HG03442 (cell line): Measurements from ENCODE around the gene ZNF593OS.

ENCODE experiments used
- ATAC-seq: cut with Tn5 transposase; IDR thresholded peaks from one replicate; pipeline ENCODE4 v1.9.1; 2021; ENCODE audit warnings: mild to moderate bottlenecking, moderate library complexity; ENCODE audit not compliant: unreplicated experiment

The ZNF593OS gene

DNA sequence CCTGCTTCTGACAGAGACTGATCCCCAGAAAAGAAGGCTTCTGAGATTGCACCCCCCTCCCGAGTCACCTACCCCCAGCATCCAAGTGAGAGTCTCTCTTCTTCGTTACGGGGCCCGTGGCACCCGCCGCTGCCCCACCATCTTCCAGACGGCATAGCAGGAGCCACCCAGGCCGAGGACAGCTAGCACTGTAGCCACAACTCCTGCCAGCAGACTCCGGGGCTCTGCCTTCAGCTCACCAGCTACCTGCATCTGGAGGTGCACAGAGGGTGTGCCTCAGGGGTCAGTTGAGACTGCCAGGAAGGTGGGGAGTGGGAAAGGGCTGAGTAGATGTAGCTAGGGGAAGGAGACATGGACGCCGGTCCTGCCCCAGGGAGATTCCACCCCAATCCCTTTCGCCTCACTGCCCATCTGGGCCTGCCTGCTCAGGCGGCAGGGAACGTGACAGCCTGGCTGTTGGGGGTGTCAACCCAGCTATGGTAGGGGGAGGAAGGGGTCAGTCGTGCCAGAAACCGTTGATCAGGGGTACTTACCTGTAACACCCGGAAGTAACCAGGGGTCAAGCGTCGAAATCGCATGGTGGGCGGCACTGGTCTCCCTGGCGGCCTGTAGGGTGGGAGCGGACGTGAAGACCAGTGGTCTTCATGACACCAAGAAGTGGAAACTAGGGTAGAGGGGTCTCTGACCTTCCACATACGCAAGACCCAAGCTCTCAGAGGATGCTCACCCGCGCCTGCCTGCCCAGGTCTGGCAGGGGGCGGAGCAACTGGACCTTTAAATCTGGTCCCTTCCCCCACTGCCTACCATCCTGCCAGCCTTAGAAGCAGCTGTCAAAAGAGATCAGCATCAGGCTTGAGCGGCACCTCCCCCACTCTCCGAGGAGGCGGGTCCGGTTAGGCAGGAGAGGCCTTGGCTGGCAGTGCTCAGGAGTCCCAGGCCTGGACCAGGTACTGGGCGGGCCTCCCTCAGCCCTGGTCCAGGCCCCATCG, at the start of gene ZNF593OS:
TSS of gene ZNF593OS (minus strand) at position 749 of the 989 bp plus-strand sequence. CDS start at position 578, 171 bp downstream.
- ATAC-seq, result no peak

DNA sequence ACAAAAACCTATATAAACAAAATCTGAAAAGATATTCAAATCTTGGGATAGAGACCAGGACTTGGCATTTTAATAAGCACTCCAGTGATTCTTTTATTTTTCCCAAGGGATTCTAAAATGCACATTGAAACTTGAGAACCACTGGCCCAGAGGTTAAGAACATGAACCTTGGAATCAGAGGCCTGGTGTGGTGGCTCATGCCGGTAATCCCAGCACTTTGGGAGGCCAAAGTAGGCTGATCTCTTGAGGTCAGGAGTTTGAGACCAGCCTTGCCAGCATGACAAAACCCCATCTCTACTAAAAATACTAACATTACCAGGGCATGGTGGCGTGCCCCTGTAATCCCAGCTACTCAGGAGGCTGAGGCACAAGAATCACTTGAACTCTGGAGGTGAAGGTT, 49.5 kb upstream of the ZNF593OS start:
- no peak for ATAC-seq

DNA sequence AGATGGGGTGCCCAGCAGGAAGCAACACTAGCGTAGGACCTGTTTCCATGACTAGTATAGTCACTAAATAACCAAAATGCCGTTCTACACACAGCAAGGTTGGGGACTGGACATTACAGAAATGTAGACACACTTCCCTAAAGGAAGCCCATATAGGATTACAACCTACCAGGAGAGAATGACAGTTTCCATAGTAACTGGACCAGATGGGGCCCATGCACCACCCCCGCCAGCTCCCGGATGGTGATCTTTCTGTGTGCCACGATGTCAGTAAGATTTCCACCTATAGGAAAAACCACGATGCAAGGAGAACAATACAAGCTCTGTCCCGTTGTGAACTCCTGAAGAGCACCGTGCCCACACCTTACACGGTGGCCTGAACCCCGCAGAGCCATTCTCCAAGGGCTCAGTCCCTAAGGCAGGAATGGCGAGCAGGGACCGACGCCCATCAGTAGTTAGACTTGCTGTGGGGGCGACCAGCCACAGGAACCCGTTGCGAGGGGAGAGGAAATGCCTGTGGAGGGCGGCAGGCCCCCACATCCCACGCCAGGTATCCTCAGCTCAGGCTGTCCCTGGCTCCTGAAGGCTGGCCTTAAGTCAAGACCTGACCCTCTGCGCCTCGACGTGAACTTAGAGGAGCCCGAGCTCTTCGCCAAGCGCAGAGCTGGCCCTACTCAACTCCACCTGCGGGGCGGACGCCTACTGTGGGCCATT, 48.7 kb upstream of the ZNF593OS start:
- ATAC-seq, result no peak

DNA sequence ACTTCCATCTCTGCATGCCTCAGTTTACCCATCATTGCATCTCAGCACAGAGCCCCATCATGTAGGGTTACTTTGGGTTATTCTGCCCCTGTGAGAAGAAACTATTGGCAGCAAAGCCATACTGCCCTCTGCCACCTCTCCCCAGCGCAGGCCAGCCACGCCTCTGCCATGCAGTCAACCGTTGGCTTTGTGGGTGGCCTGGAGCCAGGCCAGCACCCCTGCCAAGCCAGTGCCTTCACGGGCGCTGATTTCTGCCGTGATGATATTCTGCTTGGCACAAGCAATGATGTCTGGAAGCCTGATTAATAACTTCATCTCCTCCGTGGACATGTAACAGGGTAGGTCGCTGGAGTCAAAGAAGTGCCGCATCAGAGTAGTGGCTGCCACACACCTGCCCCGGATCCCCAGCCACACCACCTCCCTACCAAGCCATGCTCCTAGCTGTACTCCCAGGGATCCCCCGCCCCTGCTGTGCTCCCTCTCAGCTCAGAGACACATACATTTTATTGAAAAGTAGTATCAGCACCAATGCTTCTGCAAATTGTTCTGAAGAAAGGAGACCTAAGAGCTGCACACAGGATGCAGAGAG, 47.4 kb upstream of the ZNF593OS start:
- ATAC-seq, result no peak

DNA sequence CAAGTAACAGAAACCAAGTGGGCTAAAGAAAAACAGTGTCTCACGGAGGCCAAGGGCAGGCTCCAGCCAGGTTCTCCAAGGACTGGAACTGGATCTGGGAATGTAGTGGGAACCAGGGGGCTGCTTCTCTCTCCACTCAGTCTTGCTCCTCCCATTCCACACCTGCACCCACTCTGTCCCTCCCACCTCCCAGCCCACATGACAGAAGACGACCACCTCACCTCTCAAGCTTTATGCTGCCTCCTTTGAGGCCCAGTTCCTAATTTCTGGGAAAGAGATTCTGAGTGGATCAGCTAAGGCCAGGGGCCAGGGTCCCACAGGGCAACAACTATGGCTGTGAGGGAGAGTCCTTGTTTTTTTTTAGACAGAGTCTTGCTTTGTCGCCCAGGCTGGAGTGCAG, 43.6 kb upstream of the ZNF593OS start:
- ATAC-seq, result no peak

DNA sequence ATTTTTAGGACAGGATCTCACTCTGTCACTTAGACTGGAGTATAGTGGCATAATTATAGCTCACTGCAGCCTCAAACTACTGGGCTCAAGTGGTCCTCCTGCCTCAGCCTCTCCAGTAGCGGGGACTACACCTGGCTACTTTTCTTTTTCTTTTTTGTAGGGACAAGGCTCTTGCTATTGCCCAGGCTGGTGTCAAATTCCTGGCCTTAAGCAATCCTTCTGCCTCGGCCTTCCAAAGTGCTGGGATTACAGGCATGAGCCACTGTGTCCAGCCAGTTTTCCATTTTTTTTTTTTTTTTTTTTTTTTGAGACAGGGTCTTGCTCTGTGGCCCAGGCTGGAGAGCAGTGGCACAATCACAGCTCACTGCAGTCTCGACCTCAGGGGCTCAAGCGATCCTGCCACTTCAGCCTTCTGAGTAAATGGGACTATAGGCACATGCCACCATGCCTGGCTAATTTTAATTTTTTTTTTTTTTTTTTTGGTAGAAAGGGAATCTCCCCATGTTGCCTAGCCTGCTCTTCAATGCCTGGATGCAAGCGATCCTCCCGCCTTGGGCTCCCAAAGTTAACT, 41.8 kb upstream of the ZNF593OS start:
- no peak for ATAC-seq

DNA sequence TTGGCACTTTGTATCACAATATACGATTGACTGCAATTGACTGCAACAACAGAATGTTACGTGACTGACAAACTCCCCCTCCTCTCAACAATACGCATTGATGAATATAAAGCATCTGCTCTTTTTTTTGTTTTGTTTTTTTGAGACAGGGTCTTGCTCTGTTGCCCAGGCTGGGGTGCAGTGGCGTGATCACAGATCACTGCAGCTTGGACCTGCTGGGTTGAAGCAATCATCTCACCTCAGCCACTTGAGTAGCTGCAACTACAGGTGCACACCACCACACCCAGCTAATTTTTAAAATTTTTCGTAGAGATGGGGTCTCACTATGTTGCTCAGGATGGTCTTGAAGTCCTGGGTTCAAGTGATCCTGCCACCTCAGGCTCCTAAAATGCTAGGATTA, 41.1 kb upstream of the ZNF593OS start:
- ATAC-seq, result no peak

DNA sequence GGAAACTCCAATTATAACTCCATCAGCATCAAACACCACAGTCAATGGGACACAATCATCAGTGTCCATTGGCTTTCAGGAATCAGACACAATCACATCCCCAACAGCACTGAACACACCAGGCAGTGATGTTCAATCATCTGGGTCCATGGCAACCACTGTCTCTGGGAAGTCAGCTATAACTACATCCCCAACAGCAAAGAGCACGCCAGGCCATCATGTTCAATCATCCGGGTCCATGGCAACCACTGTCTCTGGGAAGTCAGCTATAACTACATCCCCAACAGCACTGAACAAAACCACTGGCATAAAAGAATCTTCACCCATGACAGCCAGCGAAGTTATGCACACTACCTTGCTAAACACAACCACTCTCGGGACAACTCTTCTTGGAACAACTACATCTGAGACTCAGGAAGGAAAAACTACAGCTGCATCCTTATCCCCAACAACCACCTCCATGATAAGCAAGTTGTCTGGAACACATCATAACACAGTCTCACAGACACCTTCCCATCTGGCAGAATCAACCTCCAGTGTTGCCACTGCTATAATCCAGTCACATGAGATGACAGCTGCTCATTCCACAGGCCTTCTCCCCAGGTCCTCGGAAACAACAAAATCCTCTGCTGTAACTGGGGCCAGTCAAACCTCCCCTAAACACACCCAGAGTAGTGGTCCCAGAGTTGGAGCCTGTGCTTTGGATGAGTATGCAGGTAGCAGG, 38.7 kb upstream of the ZNF593OS start:
- no peak for ATAC-seq

DNA sequence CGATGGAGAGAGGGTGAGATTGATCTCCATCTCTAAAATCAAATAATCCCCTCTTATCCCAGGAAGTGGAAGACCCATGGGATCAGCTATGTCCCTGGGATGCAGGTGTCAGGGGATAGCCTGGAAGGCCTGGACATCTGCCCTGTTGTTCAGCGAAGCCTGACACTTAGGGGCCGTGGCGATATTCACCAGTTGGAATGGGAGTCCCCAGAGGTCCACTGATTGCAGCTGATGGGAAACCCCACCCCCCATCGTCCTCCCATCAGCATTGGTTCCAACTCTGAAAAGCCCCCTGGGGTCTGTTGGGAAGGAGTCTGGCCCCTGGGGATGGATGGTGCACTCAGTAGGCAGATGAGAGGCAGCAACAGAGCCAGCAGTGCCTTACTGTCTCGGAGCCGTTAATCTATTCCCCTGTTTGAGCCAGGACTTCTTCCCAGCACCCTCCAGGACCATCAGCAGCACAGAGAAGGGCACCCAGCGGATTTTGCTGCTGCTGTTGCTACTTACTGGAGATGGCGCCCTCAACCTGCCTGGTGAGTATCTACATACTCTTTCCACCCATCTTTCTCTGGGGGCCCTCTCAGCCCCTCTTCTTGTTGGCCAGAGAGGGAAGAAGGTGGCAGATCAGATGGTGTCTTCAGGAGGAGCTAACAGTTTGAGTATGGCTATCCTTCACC, 32.1 kb upstream of the ZNF593OS start:
- ATAC-seq, result no peak

DNA sequence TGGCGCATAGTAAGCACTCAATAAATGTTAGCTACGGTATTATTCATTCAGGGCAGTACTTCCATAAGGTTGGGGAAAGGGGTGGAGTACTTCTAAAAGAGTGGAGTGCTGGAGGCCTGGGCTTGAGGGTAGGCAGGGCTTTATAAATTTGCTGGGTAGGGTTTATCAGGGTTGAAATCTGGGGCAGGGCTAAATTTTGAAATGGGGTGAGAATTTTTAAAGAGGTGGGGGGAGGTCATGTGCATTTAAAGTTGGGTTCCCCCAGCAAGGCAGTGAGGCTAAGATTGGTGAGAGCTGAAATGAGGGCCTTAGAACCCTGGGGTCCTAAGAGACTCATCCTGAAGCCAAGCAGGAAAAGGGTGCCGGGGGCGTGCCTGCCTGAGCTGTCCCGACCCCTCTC, 28.8 kb upstream of the ZNF593OS start:
- ATAC-seq, result no peak

DNA sequence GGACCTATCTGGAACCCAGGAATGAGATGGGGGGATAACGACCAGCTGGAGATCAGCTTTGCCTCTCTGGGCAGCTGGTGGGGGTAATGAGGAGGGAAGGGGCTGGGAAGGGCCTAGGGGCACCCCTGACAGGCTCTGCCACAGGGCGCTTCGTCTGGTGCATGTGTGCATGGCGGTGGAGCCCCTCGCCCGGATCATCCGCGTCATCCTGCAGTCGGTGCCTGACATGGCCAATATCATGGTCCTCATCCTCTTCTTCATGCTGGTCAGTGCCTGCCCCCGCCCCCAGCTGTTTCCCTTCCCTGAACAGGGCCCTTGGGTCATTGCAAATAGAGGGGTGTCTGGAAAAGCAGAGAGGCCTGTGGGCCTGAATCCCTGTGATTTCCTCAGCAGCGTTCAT, 26.2 kb upstream of the ZNF593OS start:
- no peak for ATAC-seq

DNA sequence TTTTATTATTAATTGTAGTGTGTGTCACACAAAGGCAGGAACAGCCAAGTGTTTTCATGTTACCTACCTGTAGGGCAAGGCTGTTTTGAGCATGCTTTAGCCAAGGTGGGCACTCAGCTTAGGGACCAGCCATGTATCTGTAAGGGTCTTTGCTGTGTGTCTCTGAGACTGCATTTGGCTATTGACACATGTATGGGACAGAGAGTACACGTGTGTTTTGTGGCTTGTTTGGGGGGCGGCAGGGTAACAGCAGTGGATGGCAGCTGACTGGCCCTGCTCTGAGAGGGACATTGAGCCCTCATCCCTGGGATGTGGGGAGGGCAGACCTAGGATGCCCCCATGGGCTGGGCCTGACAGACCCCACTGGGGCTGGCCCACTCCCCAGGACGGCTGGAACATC, 25.7 kb upstream of the ZNF593OS start:
- no peak for ATAC-seq

DNA sequence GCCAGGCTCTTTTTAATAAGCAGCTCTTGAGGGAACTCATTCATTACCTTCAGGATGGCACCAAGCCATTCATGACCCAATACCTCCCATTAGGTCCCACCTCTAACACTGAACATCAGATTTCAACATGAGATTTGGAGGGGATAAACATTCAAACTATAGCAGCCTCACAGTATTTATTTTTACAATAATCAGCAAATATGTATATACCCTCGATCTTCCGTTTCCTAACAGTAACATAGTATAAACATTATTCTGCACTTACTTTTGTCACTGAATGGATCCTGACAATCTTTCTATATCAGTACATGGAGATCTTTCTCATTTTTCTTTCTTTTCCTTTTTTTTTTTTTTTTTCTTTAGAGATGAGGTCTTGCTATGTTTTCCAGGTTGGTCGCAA, 24.2 kb upstream of the ZNF593OS start:
- no peak for ATAC-seq

DNA sequence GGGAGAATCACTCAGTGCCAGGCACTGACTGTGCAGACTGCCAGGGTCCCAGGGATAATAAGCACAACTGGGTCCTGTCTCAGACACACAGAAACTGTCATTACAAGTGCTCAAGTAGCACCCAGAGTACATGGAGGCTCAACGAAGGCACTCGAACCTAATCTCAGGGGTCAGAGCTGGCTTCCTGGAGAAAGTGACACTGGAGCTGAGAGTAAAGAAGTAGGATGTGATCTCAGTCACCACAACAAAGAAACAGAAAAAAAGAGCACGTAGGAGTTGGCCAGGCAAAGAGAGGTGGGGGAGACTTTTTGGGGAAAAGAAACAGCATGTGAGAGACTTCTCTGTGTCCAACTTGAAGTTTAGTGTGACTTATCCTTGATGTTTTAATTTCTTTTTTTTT, 20.1 kb upstream of the ZNF593OS start:
- no peak for ATAC-seq

DNA sequence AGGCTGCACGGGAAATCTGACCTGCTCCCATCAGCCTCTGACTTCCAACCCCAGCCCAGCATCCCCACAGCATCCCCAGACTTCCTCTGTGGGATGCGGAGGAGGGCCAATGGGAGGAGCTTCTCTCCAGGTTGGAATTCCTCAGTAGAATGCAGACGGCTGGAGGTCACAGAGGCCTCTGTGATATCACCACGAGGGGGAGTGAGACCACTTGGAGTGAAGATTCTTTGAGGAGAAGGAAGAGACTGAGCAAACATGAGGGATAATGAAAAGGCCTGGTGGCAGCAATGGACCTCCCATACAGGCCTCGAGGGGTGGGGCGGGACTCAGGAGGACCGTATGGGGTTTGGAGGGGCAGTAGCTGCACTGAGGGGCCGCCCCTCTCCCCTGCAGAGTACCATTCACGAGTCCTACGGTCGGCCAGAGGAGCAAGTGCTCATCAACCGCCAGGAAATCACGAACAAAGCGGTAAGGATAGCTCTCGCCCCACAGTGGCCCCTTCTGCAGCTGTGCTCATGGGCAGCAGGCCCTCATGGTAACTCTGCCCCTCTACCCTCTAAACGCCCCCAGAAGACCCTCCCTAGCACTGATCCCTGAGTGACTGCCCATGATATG, 18.8 kb upstream of the ZNF593OS start, which contains the start of gene CATSPER4:
TSS of gene CATSPER4 (plus strand) at position 230 of the 615 bp plus-strand sequence. CDS start at position 256, 26 bp downstream.
- ATAC-seq, result no peak

DNA sequence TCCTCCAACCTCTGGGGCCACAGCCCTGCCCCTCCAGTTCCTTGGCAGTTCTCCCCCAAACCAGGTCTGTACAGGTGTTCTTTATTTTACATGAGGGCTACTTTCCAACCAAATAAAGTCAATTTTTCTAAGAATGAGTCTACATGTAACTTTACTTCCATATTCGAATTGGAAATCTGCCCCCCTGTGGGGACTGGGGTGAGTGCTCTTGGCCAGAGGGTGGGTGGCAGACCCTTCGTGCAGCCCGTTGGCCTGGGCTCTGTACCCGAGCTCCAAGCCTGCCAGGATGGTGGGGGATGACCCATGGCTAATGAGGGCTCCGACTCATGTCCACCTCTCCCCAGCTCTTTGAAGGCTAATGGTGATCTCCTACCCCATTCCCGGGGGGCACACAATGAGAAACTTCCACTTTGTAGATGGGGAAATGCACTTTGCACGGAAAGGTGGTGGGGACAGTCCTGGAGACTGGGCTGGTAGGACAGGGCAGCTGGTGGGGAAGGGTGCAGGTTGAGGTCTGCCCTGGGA, 18.2 kb upstream of the ZNF593OS start:
- no peak for ATAC-seq

DNA sequence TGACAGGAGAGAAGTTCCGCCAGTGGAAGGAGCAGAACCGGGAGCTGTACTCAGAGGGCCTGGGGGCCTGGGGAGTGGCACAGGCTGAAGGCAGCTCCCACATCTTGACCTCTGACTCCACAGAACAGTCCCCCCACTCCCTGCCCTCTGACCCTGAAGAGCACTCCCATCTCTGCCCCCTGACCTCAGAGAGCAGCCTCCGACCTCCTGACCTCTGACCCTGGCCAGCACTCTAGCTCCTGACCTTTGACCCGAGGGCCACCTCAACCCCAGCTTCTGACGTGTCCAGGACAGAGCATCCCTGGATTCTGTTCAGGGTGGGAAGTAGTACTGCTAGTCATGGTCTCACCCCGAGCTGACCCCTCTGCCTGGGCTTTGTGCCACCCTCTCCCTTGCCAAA, 17.7 kb upstream of the ZNF593OS start:
- ATAC-seq, result no peak

DNA sequence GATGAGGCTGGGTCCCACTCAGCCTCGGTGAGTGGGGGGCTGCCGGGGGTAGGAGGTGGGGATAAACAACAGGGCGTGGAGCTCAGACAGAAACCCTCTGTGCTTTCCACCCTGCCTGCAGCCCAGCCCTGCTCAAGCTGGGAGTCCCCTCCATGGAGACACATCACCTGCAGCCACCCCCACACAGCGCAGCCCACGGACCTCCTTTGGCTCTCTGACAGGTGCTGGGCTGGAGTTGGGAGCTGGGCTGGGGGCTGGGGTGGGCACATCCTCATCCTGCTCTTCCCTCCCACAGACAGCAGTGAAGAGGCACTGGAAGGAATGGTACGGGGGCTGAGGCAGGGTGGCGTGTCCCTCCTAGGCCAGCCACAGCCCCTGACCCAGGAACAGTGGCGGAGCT, 16.8 kb upstream of the ZNF593OS start:
- no peak for ATAC-seq

DNA sequence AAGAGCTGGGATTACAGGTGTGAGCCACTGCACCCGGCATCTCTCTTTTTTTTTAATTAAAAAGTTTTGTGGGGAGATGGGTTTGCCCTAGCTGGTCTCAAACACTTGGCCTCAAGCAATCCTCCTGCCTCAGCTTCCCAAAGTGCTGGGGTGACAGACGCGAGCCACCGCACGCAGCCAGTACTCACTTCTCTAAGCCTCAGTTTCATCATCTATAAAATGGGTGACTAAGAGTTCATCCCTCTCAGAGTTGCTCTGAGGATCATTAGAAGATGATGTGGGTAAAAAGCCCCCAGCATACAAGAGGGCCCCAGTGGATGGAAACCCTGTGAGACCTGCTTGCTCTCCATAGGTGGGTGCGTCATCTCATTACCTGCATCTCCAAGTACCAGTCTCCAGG, 16.2 kb upstream of the ZNF593OS start:
- no peak for ATAC-seq
